ENCODE data around the gene AGO4. TPM values are rescaled to one million over a fixed set of nuclear protein-coding genes. Genes with fewer than 3 reads are reported as not detected.

The AGO4 gene
- total RNA-seq, 1 donor from 2014 or later, result 21.4 TPM

GRCh38 chr1:35881850-35882273 is 74.0 kb downstream of the AGO4 start:
- Mint-ChIP-seq H3K27ac (no peak overlapping the region), H3K27me3 (peaks cover 3% of the 10 kb centered on the region), H3K4me1 (ENCODE audit: unreplicated experiment) (peaks cover 24% of the 10 kb centered on the region), H3K36me3 (no peaks in the 10 kb centered on the region), H3K4me3 (peak overlapping the region; percentile 68), H3K9me3 (no peaks in the 10 kb centered on the region)
- no peak for TF ChIP-seq CTCF (conservative IDR thresholded peaks at IDR 0.05)
- DNase-seq (ENCODE audit: extremely low spot score, unreplicated experiment), result no peak

GRCh38 chr1:35882586-35882944 is 74.7 kb downstream of the AGO4 start:
- Mint-ChIP-seq H3K9me3 (no peaks in the 10 kb centered on the region), H3K27me3 (peaks cover 3% of the 10 kb centered on the region), H3K27ac (no peak overlapping the region), H3K36me3 (no peaks in the 10 kb centered on the region), H3K4me1 (ENCODE audit: unreplicated experiment) (peaks cover 32% of the 10 kb centered on the region), H3K4me3 (peak overlapping the region; percentile 68)
- no peak for DNase-seq (ENCODE audit: extremely low spot score, unreplicated experiment)
- TF ChIP-seq CTCF (conservative IDR thresholded peaks at IDR 0.05), result no peak

GRCh38 chr1:35882945-35883634 is 75.3 kb downstream of the AGO4 start, which contains the start of gene AGO1:
AGO1 (plus strand) TSS chr1:35883209; CDS start chr1:35883422, 213 bp downstream.
- Mint-ChIP-seq H3K27ac (peak within 1 kb of the TSS; percentile 73), H3K4me1 (ENCODE audit: unreplicated experiment) (peaks cover 35% of the 10 kb centered on the region), H3K4me3 (peak within 1 kb of the TSS; percentile 96), H3K27me3 (peaks cover 3% of the 10 kb centered on the region), H3K36me3 (peaks cover 3% of the 10 kb centered on the region), H3K9me3 (no peaks in the 10 kb centered on the region)
- peak; percentile 98 for TF ChIP-seq CTCF (conservative IDR thresholded peaks at IDR 0.05)
- peak; percentile 99 for DNase-seq (ENCODE audit: extremely low spot score, unreplicated experiment)

- no peaks in the 10 kb centered on the region for H3K9me3 Mint-ChIP-seq
- peaks cover 6% of the 10 kb centered on the region for H3K36me3 Mint-ChIP-seq
- DNase-seq (ENCODE audit: extremely low spot score, unreplicated experiment), result peak; percentile 73
- H3K27me3 Mint-ChIP-seq, result peaks cover 3% of the 10 kb centered on the region
- H3K27ac Mint-ChIP-seq, result peak overlapping the region; percentile 68
- H3K4me3 Mint-ChIP-seq, result peak overlapping the region; percentile 96
- TF ChIP-seq CTCF (conservative IDR thresholded peaks at IDR 0.05), result no peak
- H3K4me1 Mint-ChIP-seq (ENCODE audit: unreplicated experiment), result peaks cover 35% of the 10 kb centered on the region
These were observed 75.9 kb downstream of the AGO4 start for GRCh38 chr1:35883635-35884101.

GRCh38 chr1:35884934-35885333 is 77.1 kb downstream of the AGO4 start:
- peaks cover 35% of the 10 kb centered on the region for H3K4me1 Mint-ChIP-seq (ENCODE audit: unreplicated experiment)
- H3K27me3 Mint-ChIP-seq, result peaks cover 3% of the 10 kb centered on the region
- H3K4me3 Mint-ChIP-seq, result peak overlapping the region; percentile 72
- no peak for TF ChIP-seq CTCF (conservative IDR thresholded peaks at IDR 0.05)
- no peak for DNase-seq (ENCODE audit: extremely low spot score, unreplicated experiment)
- H3K9me3 Mint-ChIP-seq, result no peaks in the 10 kb centered on the region
- H3K27ac Mint-ChIP-seq, result no peak overlapping the region
- H3K36me3 Mint-ChIP-seq, result peaks cover 9% of the 10 kb centered on the region
